Measurements from ENCODE around the gene ELF2. TPM values are rescaled to one million over a fixed set of nuclear protein-coding genes. Genes with fewer than 3 reads are reported as not detected.

ELF2 gene
- total and polyA plus RNA-seq, 2 of the 8 experiments (the other 6 are each of a cell fraction or from before 2014, with no cell fraction given) = 21.1 to 44.3 TPM

DNA sequence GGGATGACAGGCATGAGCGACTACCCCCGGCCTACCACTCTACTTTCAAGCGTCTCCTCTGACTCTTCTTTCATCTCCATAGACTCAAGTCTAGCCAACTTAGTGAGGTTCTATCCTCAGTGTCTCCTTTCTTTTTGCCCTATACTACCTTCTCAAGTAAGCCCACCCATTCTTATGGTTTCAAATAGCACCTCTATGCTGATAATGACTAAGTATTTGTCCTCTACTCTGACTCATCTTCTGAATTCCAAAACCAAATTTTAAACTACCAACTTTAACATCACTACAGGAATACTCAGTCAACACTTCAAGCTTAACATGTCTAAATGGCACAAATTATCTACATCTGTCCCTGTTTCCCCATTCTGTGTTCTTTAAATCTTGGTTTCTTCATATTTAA lies 47.8 kb downstream of the ELF2 start:
- H3K79me2 ChIP-seq (ENCODE audit: control insufficient read depth in 1 of 2, insufficient read depth in 2 of 2, low read length in 2 of 2) = no peaks in the 10 kb centered on the region
- H3K27ac ChIP-seq (ENCODE audit: low read depth, low read length) = no peak overlapping the region
- H2BK120ac ChIP-seq (replicated peaks; ENCODE audit: low read depth, low read length) = no peak overlapping the region
- H3K56ac ChIP-seq (replicated peaks; ENCODE audit: insufficient read length, low read depth, low read length) = no peak overlapping the region
- H3K36me3 ChIP-seq (ENCODE audit: control insufficient read depth in 2 of 4, insufficient read depth in 4 of 4, low read length in 3 of 4) = peaks cover 0 to 16% (median 1%) of the 10 kb centered on the region in 4 experiments; a peak in 2 of 8 replicates
- no peak overlapping the region for H4K5ac ChIP-seq (ENCODE audit: insufficient read length, low read depth, low read length)
- H2AK5ac ChIP-seq (ENCODE audit: low read depth, low read length) = no peak overlapping the region
- no peak overlapping the region for H4K91ac ChIP-seq (replicated peaks; ENCODE audit: insufficient read length, low read length)
- H2BK20ac ChIP-seq (ENCODE audit: low read length) = no peak overlapping the region
- H3K23me2 ChIP-seq (ENCODE audit: low read depth, low read length) = no peaks in the 10 kb centered on the region
- peaks cover 0 to 4% (median 3%) of the 10 kb centered on the region in 4 experiments; a peak in 2 of 7 replicates for H3K4me1 ChIP-seq (replicated peaks in 1 of 4; ENCODE audit: control insufficient read depth in 3 of 4, insufficient read depth in 4 of 4, low read length in 3 of 4)
- 95% methylated on average over 3 of the region's 3 CpGs; no CpG with 5 or more reads in 1 of the 2 experiments for WGBS, 2 experiments (ENCODE audit: extremely low coverage in 1 of 2, insufficient coverage in 1 of 2, insufficient read length in 1 of 2, insufficient replicate concordance in 2 of 2, low coverage in 1 of 2, low lambda C conversion rate in 2 of 2, missing lambda C conversion rate in 1 of 2)
- POLR2A ChIA-PET (ENCODE audit: partially characterized antibody) = no interaction called here
- no peak for FAIRE-seq
- no peaks in the 10 kb centered on the region for H3K9me3 ChIP-seq (ENCODE audit: insufficient read depth in 2 of 2, low read depth in 1 of 2, low read length in 1 of 2)
- H2BK12ac ChIP-seq (ENCODE audit: low read depth, low read length) = no peak overlapping the region
- no peak overlapping the region for H3K9ac ChIP-seq (replicated peaks in 1 of 4; ENCODE audit: extremely low read depth in 1 of 4, low read depth in 3 of 4, low read length in 3 of 4)
- H3K18ac ChIP-seq (ENCODE audit: extremely low read depth, low read length) = no peak overlapping the region
- H3K4me3 ChIP-seq (ENCODE audit: extremely low read depth in 1 of 4, insufficient read depth in 2 of 4, low read depth in 3 of 4, low read length in 4 of 4) = no peak overlapping the region
- no peak overlapping the region for H2BK15ac ChIP-seq (ENCODE audit: low read length)
- peaks cover 0 to 3% of the 10 kb centered on the region in 2 experiments for H4K20me1 ChIP-seq (replicated peaks in 1 of 2; ENCODE audit: control insufficient read depth in 1 of 2, insufficient read depth in 2 of 2, low read length in 2 of 2)
- H3K79me1 ChIP-seq (ENCODE audit: low read depth, low read length) = no peaks in the 10 kb centered on the region; the same call in 1 of the 2 replicates
- no peak overlapping the region for H2AFZ ChIP-seq (ENCODE audit: low read length)
- H3K4me2 ChIP-seq (ENCODE audit: insufficient read depth in 1 of 2, low read depth in 2 of 2, low read length in 2 of 2) = no peak overlapping the region
- no peak overlapping the region for H3K23ac ChIP-seq (ENCODE audit: insufficient read length)
- DNase-seq (ENCODE audit: low read depth in 1 of 2, low spot score in 2 of 2) = no peak
- no peak overlapping the region for H3K4ac ChIP-seq (replicated peaks; ENCODE audit: insufficient read length, low read depth, low read length)
- TF ChIP-seq TAF7 (optimal IDR thresholded peaks at IDR 0.05; ENCODE audit: borderline replicate concordance, low read depth, low read length) (no peak), RFX5 (IDR thresholded peaks at IDR 0.05; ENCODE audit: borderline replicate concordance, low read depth, low read length) (no peak), SP2 (IDR thresholded peaks at IDR 0.05; ENCODE audit: low read length) (no peak), SRF (IDR thresholded peaks at IDR 0.05; ENCODE audit: low read depth, low read length) (no peak), CHD1 (IDR thresholded peaks at IDR 0.05; ENCODE audit: low read depth, low read length) (no peak), JUND (IDR thresholded peaks at IDR 0.05; ENCODE audit: low read length) (no peak), FOSL1 (IDR thresholded peaks at IDR 0.05; ENCODE audit: insufficient read depth, low read depth, low read length) (no peak), SIRT6 (IDR thresholded peaks at IDR 0.05; ENCODE audit: low read length) (no peak), POLR2A (IDR thresholded peaks at IDR 0.05; ENCODE audit: control extremely low read depth in 1 of 2, low read depth in 2 of 2, low read length in 2 of 2) (no peak), SIN3A (conservative IDR thresholded peaks at IDR 0.05 in 1 of 2, IDR thresholded peaks at IDR 0.05 in 1 of 2; ENCODE audit: low read depth in 1 of 2, low read length in 2 of 2) (no peak), NANOG (IDR thresholded peaks at IDR 0.05; ENCODE audit: insufficient read depth, low read depth, low read length, poor library complexity, severe bottlenecking) (no peak)
- no peak overlapping the region for H4K8ac ChIP-seq (ENCODE audit: extremely low read depth, insufficient read depth, low read length)
- H3K27me3 ChIP-seq (replicated peaks in 1 of 4; ENCODE audit: control insufficient read depth in 3 of 4, extremely low read depth in 1 of 4, insufficient read depth in 3 of 4, low read length in 3 of 4) = no peaks in the 10 kb centered on the region
- no peak overlapping the region for H3K14ac ChIP-seq (ENCODE audit: insufficient read length)
- CTCF ChIA-PET (ENCODE audit: partially characterized antibody) = interaction anchor here (0.5 to 0.8 kb wide), 2 partner anchors 9 to 35 kb away, joined by 3 read pairs; no protein-coding TSS in a partner anchor
- H2BK5ac ChIP-seq (ENCODE audit: low read depth, low read length) = no peak overlapping the region
